Measurements from ENCODE around the gene NET1. TPM values are rescaled to one million over a fixed set of nuclear protein-coding genes. Genes with fewer than 3 reads are reported as not detected.

Gene NET1
- total and polyA plus RNA-seq, 12 donors: 8.7 to 26.2 (median 20.3) TPM

DNA sequence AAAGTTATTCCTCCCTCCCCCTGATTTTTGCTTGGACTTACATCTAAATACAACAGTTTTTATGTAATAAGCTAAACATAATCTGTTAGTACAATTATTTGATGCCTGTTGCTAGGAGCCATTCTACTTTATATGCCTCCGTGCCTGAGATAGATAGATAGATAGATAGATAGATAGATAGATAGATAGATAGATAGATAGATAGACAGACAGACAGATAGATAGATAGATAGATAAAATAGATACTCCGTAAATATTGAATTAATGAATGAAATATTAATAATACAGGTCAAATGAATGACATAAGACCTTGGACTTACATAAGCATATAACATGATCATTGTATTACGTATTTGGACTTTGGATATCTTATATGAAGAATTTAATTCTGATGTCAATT is 23.0 kb downstream of the NET1 start:
- intact Hi-C loops (cut with DNase I): no loop called here
- 87 to 95% (median 92%) methylated on average over 3 of the region's 3 CpGs for WGBS, 4 donors

DNA sequence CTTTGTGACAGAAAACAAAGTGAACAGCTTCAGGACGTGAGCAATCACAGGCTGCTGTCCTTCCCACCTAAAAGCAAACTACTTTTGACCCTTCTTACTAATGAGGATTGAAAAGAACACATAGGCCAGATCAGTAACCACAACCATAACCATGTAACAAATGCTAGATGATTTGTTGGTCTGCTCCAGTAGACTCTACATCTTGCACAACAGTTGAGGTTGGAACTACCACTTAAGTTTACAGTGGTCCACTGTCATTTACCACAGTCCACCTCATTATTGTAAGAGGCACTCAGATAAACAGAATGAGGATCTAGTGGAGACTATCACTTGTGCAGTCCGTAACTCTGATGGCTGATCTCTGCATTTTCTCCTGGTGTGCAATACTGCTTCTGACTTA is 27.8 kb downstream of the NET1 start:
- no peak overlapping the region for H3K4me3 ChIP-seq
- intact Hi-C loops (cut with DNase I): loop anchor here (5.0 to 10.0 kb wide), 2 partner anchors 182 to 435 kb away; no protein-coding TSS in a partner anchor
- no peak for TF ChIP-seq CTCF (IDR thresholded peaks at IDR 0.05)
- no peak for TF ChIP-seq POLR2A (IDR thresholded peaks at IDR 0.05)

More for the DNA sequence above, 23.0 kb downstream of the NET1 start:
- H3K27ac ChIP-seq: no peak overlapping the region
- H3K4me1 ChIP-seq (replicated peaks in 1 of 2): no peaks in the 10 kb centered on the region
- no peak overlapping the region for H3K4me3 ChIP-seq
- no peaks in the 10 kb centered on the region for H3K27me3 ChIP-seq
- H3K36me3 ChIP-seq (replicated peaks in 1 of 2): no peaks in the 10 kb centered on the region
- no peak for TF ChIP-seq POLR2A (IDR thresholded peaks at IDR 0.05)
- no peak for TF ChIP-seq CTCF (IDR thresholded peaks at IDR 0.05)
- no peak for DNase-seq
- no peaks in the 10 kb centered on the region for H3K9me3 ChIP-seq (replicated peaks in 1 of 3)

DNA sequence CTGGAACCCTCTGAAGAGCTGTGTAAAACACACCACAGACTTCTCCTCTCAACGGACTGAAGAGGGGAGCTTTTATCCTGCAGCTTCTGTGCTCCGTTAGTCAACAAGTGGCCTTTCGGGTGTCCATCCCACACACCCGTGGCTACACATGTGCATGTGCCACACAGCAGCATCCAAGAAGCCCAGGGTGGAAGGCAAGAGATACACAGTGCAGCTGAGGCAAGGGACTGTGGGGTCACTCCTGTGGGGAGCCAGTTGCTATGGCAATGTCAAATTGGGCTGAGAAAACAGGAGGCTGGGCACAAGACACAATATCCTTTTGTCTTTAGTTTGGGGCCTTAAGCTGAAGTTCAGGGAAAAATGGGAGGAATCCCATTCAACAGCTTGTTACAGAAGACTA is 28.7 kb downstream of the NET1 start:
- DNase-seq: no peak
- no peaks in the 10 kb centered on the region for H3K36me3 ChIP-seq (replicated peaks in 1 of 2)
- 80 to 92% (median 87%) methylated on average over 1 to 4 of the region's 4 CpGs for WGBS, 4 donors
- intact Hi-C loops (cut with DNase I): loop anchor here (5.0 to 10.0 kb wide), 2 partner anchors 181 to 434 kb away; no protein-coding TSS in a partner anchor
- H3K27me3 ChIP-seq: no peaks in the 10 kb centered on the region
- no peak overlapping the region for H3K27ac ChIP-seq
- H3K4me3 ChIP-seq: no peak overlapping the region
- H3K9me3 ChIP-seq (replicated peaks in 1 of 3): no peaks in the 10 kb centered on the region
- peaks cover 0 to 4% of the 10 kb centered on the region in 2 donors for H3K4me1 ChIP-seq (replicated peaks in 1 of 2)
- TF ChIP-seq POLR2A (IDR thresholded peaks at IDR 0.05) (no peak), CTCF (IDR thresholded peaks at IDR 0.05) (no peak)

More for the DNA sequence above, 27.8 kb downstream of the NET1 start:
- DNase-seq: no peak
- no peak overlapping the region for H3K27ac ChIP-seq
- no peaks in the 10 kb centered on the region for H3K4me1 ChIP-seq (replicated peaks in 1 of 2)
- H3K27me3 ChIP-seq: no peaks in the 10 kb centered on the region
- 92 to 95% (median 95%) methylated on average over 2 of the region's 2 CpGs for WGBS, 4 donors
- H3K9me3 ChIP-seq (replicated peaks in 1 of 3): no peaks in the 10 kb centered on the region
- no peaks in the 10 kb centered on the region for H3K36me3 ChIP-seq (replicated peaks in 1 of 2)

DNA sequence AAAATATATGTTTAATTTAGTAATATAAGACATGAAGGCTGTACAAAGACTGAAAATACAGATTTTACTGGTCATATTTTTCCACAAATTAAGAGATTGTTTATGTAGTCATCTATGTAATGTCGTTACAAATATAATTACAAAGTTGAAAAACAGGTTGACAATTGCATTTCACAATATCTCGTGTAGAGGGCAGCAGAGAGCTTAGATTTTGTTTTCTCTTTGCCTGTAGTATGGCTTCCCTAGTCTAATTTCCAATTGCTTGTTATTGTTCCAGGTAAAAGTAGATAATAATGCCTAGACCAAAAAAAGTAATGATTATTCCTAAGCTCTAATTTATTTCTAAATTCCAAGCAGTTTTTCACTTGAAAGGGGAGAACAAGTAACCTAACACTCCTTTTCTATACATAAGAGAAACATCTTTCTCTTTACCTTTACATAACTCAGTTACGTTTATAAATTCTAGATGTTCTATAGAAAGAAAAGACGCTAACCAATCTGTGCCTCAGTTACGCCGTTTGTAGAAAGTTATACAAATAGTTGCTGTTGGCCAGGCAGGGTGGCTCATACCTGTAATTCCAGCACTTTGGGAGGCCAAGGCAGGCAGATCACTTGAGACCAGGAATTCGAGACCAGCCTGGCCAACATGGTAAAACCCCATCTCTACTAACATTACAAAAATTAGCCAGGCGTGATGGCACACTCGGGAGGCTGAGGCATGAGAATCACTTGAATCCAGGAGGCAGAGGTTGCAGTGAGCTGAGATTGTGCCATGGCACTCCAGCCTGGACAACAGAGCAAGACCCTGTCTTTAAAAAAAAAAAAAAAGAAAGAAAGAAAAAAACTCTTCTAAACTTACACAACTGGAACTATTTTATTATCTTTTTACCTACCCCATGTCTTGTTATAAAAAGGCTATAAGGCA is 30.0 kb downstream of the NET1 start:
- Histone ChIP-seq H3K27me3 (no peaks in the 10 kb centered on the region), H3K36me3 (replicated peaks in 1 of 2) (no peaks in the 10 kb centered on the region), H3K9me3 (replicated peaks in 1 of 3) (no peaks in the 10 kb centered on the region), H3K4me1 (replicated peaks in 1 of 2) (peaks cover 0 to 15% of the 10 kb centered on the region in 2 donors), H3K4me3 (no peak overlapping the region), H3K27ac (no peak overlapping the region)
- peak in 3 of 7 donors; percentile 39 to 51 (median 40) for DNase-seq
- peak; percentile 56 to 83 (median 73) for TF ChIP-seq CTCF (IDR thresholded peaks at IDR 0.05)
- TF ChIP-seq POLR2A (IDR thresholded peaks at IDR 0.05): no peak
- intact Hi-C loops (cut with DNase I): loop anchor here (5.0 to 10.0 kb wide), 2 partner anchors 180 to 432 kb away; no protein-coding TSS in a partner anchor
- 53 to 66% (median 57%) methylated on average over 9 of the region's 9 CpGs for WGBS, 4 donors

Measured in adrenal gland (tissue), 12 donors.